Karpas-422 (cell line): ENCODE data around the gene RAP1GAP2. TPM values are rescaled to one million over a fixed set of nuclear protein-coding genes. Genes with fewer than 3 reads are reported as not detected.

ENCODE experiments used
- DNase-seq: peaks from one replicate; pipeline ENCODE4 v3.0.0-alpha.2; 2015
- H2AFZ ChIP-seq: fragments of 200-600 bp; sonication (generic); 2 replicates; pipeline ENCODE4 v1.6.1; 2014; ENCODE audit warnings: antibody characterized with exemption, low read length, mixed read lengths
- H3K27ac ChIP-seq: fragments of 200-600 bp; sonication (generic); 2 replicates; pipeline ENCODE4 v1.5.1; 2014; ENCODE audit warnings: mild to moderate bottlenecking, low read length, moderate library complexity
- H3K27me3 ChIP-seq: fragments of 200-600 bp; sonication (generic); 2 replicates; pipeline ENCODE4 v1.6.1; 2014; ENCODE audit warnings: low read length, mixed read lengths
- H3K36me3 ChIP-seq: fragments of 200-600 bp; sonication (generic); 2 replicates; pipeline ENCODE4 v1.6.1; 2014; ENCODE audit warnings: low read length, mixed read lengths; ENCODE audit not compliant: insufficient read depth
- H3K4me1 ChIP-seq: fragments of 200-600 bp; sonication (generic); 2 replicates; pipeline ENCODE4 v1.6.1; 2014; ENCODE audit warnings: mild to moderate bottlenecking, low read length, mixed read lengths
- H3K4me2 ChIP-seq: fragments of 200-600 bp; sonication (generic); 2 replicates; pipeline ENCODE4 v1.6.1; 2014; ENCODE audit warnings: low read length, low read depth, mild to moderate bottlenecking; ENCODE audit not compliant: poor library complexity, severe bottlenecking
- H3K4me3 ChIP-seq: fragments of 200-600 bp; sonication (generic); 2 replicates; pipeline ENCODE4 v1.5.1; 2014; ENCODE audit warnings: mild to moderate bottlenecking, antibody characterized with exemption, low read length, mixed read lengths
- H3K79me2 ChIP-seq: fragments of 200-600 bp; sonication (generic); 2 replicates; pipeline ENCODE4 v1.6.1; 2014; ENCODE audit warnings: mild to moderate bottlenecking, low read length, mixed read lengths
- H3K9ac ChIP-seq: fragments of 200-600 bp; sonication (generic); 2 replicates; pipeline ENCODE4 v1.6.0; 2014; ENCODE audit warnings: low read length
- H3K9me2 ChIP-seq: fragments of 200-600 bp; sonication (generic), shearing (Covaris generic); replicated peaks from 2 replicates; pipeline ENCODE4 v1.6.0; 2014; ENCODE audit warnings: mild to moderate bottlenecking, low read length, moderate library complexity; ENCODE audit not compliant: insufficient read depth
- H3K9me3 ChIP-seq: fragments of 300-700, 200-600 bp; sonication (generic); 2 replicates; pipeline ENCODE4 v1.6.1; 2014; ENCODE audit warnings: low read length, mixed read lengths
- H4K20me1 ChIP-seq: fragments of 200-600 bp; sonication (generic); 2 replicates; pipeline ENCODE4 v1.6.1; 2014; ENCODE audit warnings: mild to moderate bottlenecking, antibody characterized with exemption, low read length, low read depth; ENCODE audit not compliant: insufficient read depth
- total RNA-seq: library from RNA; depleted of rRNA; stranded (reverse); fragments of >200 nt; shearing (Covaris generic); gene quantifications from 2 replicates; pipeline ENCODE4 v1.2.3, GENCODE V29; 2014; ENCODE audit warnings: low replicate concordance

The RAP1GAP2 gene
- total RNA-seq, 1 experiment from 2014 or later = 6.0 TPM

DNA sequence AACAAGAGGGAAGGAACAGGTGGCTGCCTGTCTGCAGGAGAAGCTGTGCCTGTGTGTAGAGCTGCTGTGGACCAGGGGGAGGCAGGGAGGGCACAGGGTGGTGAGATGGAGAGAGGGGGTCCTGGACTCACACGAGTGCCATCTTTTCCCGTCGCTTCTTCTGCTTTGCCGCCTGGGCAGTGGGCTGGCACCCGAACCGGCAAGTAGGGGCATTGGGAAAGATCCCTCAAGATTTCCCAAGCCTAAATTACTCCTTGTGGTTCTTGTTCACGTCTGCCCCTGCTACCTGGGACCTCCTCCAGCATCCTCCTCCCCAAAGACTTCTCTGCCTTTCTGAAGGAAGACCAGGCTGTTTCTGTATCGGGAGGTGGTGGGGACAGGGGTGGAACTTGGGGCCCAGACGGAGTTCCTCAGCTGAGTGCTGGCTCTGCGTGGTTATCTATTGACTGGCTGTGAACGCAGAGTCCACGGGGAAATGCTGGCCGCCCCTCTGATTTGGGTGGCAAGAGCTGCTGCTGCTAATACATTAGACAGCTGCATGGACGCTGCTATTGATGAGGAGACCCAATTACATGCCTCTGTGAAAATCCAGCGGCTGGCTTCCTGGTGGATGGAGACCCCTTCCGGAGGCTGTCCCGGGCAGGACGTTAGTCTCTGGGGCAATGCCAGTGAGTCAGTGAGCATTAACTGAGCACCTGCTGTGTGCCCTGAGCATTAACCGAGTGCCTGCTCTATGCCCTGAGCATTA lies 152.7 kb downstream of the RAP1GAP2 start:
- no peaks in the 10 kb centered on the region for H3K79me2 ChIP-seq
- no peak overlapping the region for H2AFZ ChIP-seq
- DNase-seq = no peak
- no peak overlapping the region for H3K4me3 ChIP-seq
- no peaks in the 10 kb centered on the region for H3K9me2 ChIP-seq
- H3K27ac ChIP-seq = no peak overlapping the region
- no peaks in the 10 kb centered on the region for H4K20me1 ChIP-seq
- no peaks in the 10 kb centered on the region for H3K9me3 ChIP-seq
- no peaks in the 10 kb centered on the region for H3K27me3 ChIP-seq
- no peak overlapping the region for H3K9ac ChIP-seq
- H3K4me1 ChIP-seq = no peaks in the 10 kb centered on the region
- H3K36me3 ChIP-seq = no peaks in the 10 kb centered on the region
- H3K4me2 ChIP-seq = no peak overlapping the region

DNA sequence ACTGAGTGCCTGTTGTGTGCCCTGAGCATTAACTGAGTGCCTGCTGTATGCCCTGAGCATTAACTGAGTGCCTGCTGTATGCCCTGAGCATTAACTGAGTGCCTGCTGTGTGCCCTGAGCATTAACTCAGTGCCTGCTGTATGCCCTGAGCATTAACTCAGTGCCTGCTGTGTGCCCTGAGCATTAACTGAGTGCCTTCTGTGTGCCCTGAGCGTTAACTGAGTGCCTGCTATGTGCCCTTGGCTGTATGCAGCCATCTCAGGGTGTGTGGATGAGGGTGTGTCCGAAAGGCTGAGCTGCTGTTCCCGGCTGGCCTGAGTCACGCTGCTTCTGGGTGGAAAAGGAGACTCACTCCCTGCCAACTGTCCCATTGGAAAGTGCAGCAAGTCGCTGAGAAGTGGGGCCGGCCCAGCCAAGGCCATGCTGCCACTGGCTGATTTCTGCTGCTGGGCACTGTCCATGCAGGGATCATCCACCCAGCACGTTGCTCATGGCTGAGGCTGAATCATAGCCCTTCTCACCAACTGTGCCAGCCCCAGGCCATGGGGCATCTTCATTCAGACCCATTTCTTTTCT lies 153.3 kb downstream of the RAP1GAP2 start:
- Histone ChIP-seq H3K4me1 (no peaks in the 10 kb centered on the region), H3K79me2 (no peaks in the 10 kb centered on the region), H3K9me3 (no peaks in the 10 kb centered on the region), H3K9me2 (no peaks in the 10 kb centered on the region), H3K36me3 (no peaks in the 10 kb centered on the region), H3K27ac (no peak overlapping the region), H3K4me2 (no peak overlapping the region), H4K20me1 (no peaks in the 10 kb centered on the region), H3K4me3 (no peak overlapping the region), H2AFZ (no peak overlapping the region), H3K27me3 (no peaks in the 10 kb centered on the region), H3K9ac (no peak overlapping the region)
- no peak for DNase-seq

DNA sequence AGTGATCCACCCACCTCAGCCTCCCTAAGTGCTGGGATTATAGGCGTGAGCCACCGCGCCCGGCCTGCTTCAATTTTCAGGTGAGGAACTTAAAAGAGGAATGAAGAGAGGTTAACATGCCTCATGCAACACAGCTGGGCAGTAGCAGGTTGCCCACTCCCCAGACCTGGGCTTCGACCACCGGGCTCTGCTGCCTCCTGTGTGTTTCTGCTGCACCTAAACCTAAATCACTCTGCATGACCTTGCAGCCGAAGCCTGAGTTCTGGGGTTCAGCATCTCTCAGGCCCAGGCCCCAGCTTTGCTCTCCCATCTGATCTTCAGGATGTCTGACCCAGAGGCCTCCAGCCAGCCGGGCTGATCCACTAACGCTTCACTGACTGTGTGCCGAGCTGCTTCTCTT lies 154.6 kb downstream of the RAP1GAP2 start:
- no peak overlapping the region for H3K27ac ChIP-seq
- peaks cover 12% of the 10 kb centered on the region for H3K4me1 ChIP-seq
- no peak overlapping the region for H2AFZ ChIP-seq
- H3K79me2 ChIP-seq = no peaks in the 10 kb centered on the region
- no peak for DNase-seq
- no peaks in the 10 kb centered on the region for H3K9me3 ChIP-seq
- H4K20me1 ChIP-seq = no peaks in the 10 kb centered on the region
- no peaks in the 10 kb centered on the region for H3K9me2 ChIP-seq
- no peaks in the 10 kb centered on the region for H3K27me3 ChIP-seq
- no peak overlapping the region for H3K4me3 ChIP-seq
- no peak overlapping the region for H3K4me2 ChIP-seq
- no peak overlapping the region for H3K9ac ChIP-seq
- H3K36me3 ChIP-seq = no peaks in the 10 kb centered on the region

DNA sequence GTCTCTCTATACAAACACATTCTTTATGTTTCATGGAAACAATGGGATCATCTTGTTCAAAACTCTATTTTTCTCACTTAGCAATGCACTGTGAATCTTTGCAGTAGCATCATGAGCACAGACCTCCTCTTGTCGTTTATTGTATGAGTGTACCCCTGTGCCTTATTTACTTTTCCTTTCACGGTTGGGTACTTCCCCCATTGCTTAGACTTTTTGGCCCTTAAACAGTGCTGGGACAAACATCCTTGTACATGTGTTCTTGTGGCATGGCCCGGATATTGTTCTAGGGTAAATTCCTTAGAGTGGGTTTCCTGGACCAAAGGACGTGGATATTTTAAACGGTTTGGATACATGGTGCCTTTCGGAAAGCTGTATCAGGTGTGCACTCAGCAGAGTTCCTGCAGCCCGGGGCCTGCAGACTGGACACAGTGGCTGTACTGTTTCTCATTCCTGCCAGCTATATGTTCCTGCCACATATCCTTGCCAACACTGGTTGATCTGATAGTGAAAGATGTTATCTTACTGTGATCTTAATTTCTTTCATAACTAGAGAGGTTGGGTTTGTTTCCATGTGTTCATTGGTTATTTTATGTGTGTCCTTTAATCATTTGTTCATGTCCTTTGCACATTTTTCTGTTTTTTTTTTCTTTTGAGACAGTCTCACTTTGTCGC lies 156.1 kb downstream of the RAP1GAP2 start:
- Histone ChIP-seq H4K20me1 (no peaks in the 10 kb centered on the region), H3K4me3 (no peak overlapping the region), H3K9me2 (no peaks in the 10 kb centered on the region), H3K9me3 (no peaks in the 10 kb centered on the region), H3K4me1 (peaks cover 26% of the 10 kb centered on the region), H3K9ac (no peak overlapping the region), H2AFZ (no peak overlapping the region), H3K27me3 (no peaks in the 10 kb centered on the region), H3K27ac (no peak overlapping the region), H3K36me3 (no peaks in the 10 kb centered on the region), H3K79me2 (no peaks in the 10 kb centered on the region), H3K4me2 (no peak overlapping the region)
- no peak for DNase-seq

DNA sequence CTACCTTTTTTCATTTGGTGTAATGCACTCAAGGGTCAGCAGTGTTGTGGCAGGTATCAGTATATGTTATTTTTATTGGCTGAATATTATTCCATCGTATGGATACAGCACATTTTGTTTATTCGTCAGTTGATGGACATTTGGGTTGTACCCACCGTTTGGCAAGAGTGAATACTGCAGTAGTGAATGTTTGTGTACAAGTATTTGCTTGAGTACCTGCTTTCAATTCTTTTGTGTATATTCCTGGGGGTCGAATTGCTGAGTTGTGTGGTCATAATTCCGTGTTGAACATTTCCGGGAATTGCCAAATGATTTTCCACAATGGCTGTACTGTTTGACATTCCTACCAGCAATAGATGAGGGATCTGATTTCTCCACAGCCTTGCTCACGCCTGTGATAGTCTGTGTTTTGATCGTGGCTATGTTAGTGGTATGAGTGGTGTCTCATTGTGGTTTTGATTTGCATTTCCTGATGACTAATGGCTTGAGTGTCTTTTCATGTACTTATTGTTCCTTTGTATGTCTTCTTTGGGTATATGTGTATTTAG lies 158.7 kb downstream of the RAP1GAP2 start:
- Histone ChIP-seq H3K79me2 (no peaks in the 10 kb centered on the region), H3K9me3 (no peaks in the 10 kb centered on the region), H4K20me1 (no peaks in the 10 kb centered on the region), H3K4me2 (peak overlapping the region; percentile 69), H3K9ac (peak overlapping the region; percentile 10), H3K4me3 (peak overlapping the region; percentile 22), H3K4me1 (peaks cover 31% of the 10 kb centered on the region), H2AFZ (no peak overlapping the region), H3K27ac (peak overlapping the region; percentile 49), H3K27me3 (no peaks in the 10 kb centered on the region), H3K9me2 (no peaks in the 10 kb centered on the region), H3K36me3 (no peaks in the 10 kb centered on the region)
- DNase-seq = peak; percentile 75

DNA sequence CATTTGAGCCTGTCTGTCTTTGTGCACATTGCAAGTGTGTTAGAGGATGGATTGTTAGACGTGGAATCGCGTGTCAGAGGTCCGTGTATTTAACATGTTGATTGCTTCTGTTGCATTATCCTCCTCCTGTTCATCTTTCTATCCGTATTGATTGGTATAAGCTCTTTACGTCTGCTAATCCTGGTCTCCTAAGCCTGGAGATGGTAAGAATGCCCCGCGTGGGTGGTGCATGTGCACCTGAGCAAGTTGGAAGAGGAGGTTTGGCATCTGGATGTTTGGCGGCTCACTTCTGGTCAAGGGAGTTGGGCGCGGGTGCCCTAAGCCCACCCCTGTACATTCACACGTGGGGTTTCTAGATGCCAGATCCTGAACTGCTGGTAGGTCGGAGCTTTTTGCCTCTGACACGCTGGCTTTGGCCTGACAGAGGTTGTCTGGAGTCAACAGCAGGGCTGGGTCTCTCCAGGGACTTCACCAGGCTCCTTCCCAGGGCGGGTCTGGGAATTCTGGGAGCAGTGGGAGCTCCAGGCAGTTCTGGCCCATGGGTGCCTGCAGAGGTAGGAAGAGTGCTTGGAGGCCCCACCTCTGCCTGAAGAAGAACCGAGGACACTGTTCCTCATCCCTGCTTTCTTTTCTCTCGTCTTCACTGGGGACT lies 159.8 kb downstream of the RAP1GAP2 start:
- peak overlapping the region; percentile 10 for H3K9ac ChIP-seq
- peak overlapping the region; percentile 49 for H3K27ac ChIP-seq
- no peaks in the 10 kb centered on the region for H4K20me1 ChIP-seq
- H3K4me3 ChIP-seq = peak overlapping the region; percentile 22
- H3K9me3 ChIP-seq = no peaks in the 10 kb centered on the region
- no peaks in the 10 kb centered on the region for H3K79me2 ChIP-seq
- H3K36me3 ChIP-seq = no peaks in the 10 kb centered on the region
- H2AFZ ChIP-seq = no peak overlapping the region
- no peaks in the 10 kb centered on the region for H3K9me2 ChIP-seq
- no peak for DNase-seq
- peaks cover 31% of the 10 kb centered on the region for H3K4me1 ChIP-seq
- H3K4me2 ChIP-seq = peak overlapping the region; percentile 69
- no peaks in the 10 kb centered on the region for H3K27me3 ChIP-seq

DNA sequence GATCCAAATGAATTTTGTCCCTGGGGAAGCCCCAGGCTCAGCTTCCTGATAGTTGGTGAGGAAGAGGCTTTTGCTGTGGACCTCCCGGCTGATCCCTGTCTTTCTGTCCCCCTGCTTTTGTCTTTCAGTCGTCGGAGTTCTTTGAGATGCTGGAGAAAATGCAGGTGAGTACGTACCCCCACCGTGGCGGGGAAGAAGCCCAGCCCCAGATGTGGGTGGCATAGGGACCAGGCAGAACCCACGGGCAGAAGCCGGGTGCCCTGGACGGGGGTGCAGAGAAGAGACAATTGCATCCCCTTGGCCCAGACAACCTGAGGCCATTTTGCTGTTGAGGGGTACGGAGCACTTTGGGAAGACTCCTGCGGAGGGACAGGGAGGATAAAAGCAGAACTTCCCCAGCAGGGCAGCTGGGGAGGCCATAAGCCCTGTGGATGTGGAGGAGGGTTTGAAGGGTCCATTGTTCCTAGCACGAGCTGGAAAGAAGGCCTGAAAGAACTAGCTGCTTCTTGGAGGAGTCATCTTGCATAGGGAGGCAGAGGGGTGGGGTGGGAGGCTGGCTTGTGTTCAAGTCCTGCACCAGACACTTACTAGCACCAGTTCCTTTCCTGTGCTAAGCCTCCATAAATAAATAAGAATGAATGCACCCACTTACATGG lies 161.5 kb downstream of the RAP1GAP2 start:
- H3K36me3 ChIP-seq = no peaks in the 10 kb centered on the region
- no peak overlapping the region for H3K27ac ChIP-seq
- no peaks in the 10 kb centered on the region for H3K79me2 ChIP-seq
- no peak for DNase-seq
- H4K20me1 ChIP-seq = no peaks in the 10 kb centered on the region
- H2AFZ ChIP-seq = no peak overlapping the region
- no peak overlapping the region; the same call in 1 of the 2 replicates for H3K4me3 ChIP-seq
- H3K4me1 ChIP-seq = peaks cover 39% of the 10 kb centered on the region
- H3K9ac ChIP-seq = 0 out of 2 replicates have a peak overlapping the region, but pooled peaks have one; percentile 24
- no peaks in the 10 kb centered on the region for H3K9me3 ChIP-seq
- H3K27me3 ChIP-seq = no peaks in the 10 kb centered on the region
- peak overlapping the region; percentile 49 for H3K4me2 ChIP-seq
- H3K9me2 ChIP-seq = no peaks in the 10 kb centered on the region
